ENCODE data around the gene ARHGEF16.

Gene ARHGEF16

DNA sequence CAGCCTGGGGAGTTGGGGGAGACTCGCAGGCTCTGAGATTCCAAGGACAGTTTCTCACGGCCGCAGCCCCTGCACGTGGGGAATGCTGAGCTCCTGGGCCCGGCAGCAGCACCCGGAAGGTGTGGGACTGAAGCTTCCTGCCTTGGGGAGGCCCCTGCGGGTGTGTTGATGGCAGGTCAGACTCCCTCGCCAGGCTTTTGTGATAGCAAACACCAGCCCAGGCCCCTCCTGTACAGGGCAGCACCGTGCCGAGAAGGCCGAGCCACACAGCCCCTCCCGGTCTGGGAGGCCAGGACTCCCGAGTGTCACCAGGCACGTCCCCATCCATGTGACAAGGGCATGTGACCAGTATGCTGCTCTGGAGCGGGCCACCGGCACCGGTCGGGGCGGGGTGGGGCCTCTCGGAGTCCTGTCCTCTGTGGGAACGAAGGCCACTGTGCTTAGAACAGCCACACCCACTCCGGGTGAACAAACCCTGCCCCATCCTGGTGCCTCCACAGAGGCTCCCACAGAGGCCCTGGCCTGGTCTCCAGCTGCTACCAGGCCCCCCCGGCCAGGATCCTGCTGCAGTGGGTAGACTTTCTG is 31.1 kb upstream of the ARHGEF16 start:
- DNase-seq (ENCODE audit: low read depth) = no peak
- H3K4me3 ChIP-seq (ENCODE audit: low read depth, low read length) = no peak overlapping the region
- TF ChIP-seq, protein P1, sequence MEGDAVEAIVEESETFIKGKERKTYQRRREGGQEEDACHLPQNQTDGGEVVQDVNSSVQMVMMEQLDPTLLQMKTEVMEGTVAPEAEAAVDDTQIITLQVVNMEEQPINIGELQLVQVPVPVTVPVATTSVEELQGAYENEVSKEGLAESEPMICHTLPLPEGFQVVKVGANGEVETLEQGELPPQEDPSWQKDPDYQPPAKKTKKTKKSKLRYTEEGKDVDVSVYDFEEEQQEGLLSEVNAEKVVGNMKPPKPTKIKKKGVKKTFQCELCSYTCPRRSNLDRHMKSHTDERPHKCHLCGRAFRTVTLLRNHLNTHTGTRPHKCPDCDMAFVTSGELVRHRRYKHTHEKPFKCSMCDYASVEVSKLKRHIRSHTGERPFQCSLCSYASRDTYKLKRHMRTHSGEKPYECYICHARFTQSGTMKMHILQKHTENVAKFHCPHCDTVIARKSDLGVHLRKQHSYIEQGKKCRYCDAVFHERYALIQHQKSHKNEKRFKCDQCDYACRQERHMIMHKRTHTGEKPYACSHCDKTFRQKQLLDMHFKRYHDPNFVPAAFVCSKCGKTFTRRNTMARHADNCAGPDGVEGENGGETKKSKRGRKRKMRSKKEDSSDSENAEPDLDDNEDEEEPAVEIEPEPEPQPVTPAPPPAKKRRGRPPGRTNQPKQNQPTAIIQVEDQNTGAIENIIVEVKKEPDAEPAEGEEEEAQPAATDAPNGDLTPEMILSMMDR (conservative IDR thresholded peaks at IDR 0.05; ENCODE audit: low read depth, low read length) = no peak

DNA sequence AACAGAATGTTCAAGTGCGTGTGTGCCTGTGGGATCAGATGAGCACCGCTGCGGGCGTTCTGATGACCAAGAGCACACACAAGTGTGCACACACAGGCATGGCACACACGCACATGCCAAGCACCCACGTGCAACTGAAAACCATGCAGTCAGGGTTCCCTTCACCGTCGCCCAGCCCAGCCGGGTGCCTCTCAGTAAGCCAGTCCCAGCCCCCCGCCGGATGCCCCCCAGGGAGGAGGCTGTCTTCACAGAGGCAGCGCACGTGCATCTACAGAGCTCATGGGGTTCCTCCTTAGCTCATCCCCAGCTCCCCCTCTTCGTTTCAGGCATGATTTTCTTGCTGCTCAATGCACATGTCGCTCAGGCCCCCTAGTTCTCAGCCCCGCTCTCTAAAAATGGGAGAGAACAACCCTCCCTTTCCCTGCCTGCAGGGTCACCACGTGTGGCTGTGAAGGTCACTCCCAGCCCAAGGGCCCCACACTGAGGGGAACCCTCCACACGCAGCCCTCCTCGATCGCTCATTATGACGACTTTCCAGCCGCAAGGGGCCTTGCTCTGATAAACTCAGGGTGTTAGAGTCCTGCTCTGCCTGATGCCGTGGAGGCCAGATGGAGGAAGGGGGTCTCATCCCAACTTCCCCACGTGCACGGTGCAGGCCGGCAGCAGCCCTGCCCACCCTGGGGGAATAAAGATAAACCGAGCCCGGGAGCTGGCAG is 30.4 kb upstream of the ARHGEF16 start:
- DNase-seq (ENCODE audit: low read depth) = no peak
- TF ChIP-seq, protein P1 (conservative IDR thresholded peaks at IDR 0.05; ENCODE audit: low read depth, low read length) = no peak
- no peak overlapping the region for H3K4me3 ChIP-seq (ENCODE audit: low read depth, low read length)

DNA sequence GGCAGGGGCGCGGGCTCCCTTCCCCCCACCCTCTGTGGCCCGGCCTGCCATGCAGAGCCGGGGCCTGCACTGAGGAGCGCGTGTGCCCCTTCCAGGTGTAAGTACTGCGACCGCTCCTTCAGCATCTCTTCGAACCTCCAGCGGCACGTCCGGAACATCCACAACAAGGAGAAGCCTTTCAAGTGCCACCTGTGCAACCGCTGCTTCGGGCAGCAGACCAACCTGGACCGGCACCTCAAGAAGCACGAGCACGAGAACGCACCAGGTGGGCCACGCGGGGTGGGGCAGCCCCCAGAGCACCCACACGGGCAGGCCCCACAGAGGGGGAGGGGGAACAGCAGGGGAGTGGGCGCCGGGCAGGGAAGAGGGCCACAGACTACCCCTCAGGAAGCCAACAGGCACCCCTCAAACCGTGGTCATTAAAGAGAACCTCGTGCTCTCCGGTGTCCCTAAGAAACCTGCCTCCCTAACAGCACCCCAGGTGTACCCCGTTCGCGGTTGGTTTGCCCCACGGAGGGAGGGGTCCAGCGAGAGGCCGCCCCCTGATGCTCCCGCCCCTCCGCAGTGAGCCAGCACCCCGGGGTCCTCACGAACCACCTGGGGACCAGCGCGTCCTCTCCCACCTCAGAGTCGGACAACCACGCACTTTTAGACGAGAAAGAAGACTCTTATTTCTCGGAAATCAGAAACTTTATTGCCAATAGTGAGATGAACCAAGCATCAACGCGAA is 28.8 kb upstream of the ARHGEF16 start:
- H3K4me3 ChIP-seq (ENCODE audit: low read depth, low read length) = no peak overlapping the region
- no peak for DNase-seq (ENCODE audit: low read depth)
- TF ChIP-seq, protein P1 (conservative IDR thresholded peaks at IDR 0.05; ENCODE audit: low read depth, low read length) = no peak

DNA sequence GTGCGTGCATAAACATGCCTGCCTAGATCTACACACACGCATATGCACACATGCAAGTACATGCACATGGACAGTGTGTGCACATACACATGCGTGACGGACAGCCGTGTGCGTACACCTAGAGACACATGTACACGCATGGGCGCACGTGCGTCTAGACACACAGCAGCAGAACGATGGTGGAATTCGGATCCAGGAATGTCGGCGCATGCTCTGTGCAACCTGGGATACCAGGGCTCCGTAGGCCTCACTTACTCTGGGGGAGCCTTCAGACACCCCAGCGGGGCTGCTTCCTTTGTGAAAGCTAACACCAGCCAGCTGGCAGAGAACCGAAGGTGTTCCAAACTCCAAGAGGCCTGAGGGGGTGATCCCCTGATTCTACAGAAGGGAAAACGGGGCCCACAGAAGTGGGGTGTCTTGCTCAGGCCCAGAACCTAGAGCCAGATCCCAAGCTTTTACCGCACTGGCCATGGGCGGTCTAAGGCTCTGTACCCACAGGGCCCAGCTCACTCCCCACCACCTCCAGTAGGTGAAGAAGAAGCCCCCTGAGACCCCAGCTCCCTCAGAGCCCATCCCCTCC is 27.4 kb upstream of the ARHGEF16 start:
- no peak overlapping the region for H3K4me3 ChIP-seq (ENCODE audit: low read depth, low read length)
- no peak for DNase-seq (ENCODE audit: low read depth)
- TF ChIP-seq, protein P1 (conservative IDR thresholded peaks at IDR 0.05; ENCODE audit: low read depth, low read length) = no peak

DNA sequence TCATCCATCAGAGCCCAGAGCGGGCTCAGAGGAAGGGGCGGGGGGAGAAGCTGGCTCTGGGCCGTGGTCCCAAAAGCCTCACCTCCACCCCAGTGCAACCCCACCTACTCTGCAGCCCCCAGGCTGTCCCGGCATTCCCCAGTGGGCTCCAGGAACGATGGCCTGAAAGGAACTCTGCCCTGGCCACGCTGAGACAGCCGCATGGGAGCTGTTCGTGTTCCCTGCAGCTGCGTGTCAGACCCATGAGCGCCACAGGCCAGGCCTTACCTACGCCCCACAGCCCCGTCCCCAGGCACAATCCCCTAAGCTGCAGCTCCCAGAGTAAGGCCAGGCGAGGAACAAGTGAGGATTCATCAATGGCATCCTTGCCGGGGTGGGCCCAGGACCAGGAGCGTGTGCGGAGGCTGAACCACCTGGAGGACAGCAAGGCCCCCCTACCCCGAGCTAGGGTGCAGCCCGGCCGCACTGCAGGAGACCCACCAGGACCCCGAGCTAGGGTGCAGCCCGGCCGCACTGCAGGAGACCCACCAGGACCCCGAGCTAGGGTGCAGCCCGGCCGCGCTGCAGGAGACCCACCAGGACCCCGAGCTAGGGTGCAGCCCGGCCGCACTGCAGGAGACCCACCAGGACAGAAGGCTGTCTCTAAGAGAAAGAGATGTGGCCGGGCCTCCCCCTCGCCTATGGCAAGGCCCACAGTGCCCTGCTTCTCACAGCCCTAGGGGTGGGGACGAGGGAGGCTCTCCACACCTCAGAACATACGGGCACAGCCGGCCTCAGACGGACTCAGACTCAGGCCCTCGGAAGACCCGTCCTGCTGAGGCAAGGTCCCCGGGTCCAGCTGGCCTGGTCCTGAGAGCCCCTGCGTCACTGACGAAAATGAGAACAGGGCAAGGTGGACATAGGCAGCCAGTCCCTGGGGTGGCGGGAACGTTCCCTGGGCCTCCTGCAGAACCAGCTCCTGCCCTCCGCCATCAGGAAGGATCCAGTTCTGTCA is 26.5 kb upstream of the ARHGEF16 start:
- TF ChIP-seq, protein P1 (conservative IDR thresholded peaks at IDR 0.05; ENCODE audit: low read depth, low read length) = no peak
- no peak overlapping the region for H3K4me3 ChIP-seq (ENCODE audit: low read depth, low read length)
- DNase-seq (ENCODE audit: low read depth) = no peak

DNA sequence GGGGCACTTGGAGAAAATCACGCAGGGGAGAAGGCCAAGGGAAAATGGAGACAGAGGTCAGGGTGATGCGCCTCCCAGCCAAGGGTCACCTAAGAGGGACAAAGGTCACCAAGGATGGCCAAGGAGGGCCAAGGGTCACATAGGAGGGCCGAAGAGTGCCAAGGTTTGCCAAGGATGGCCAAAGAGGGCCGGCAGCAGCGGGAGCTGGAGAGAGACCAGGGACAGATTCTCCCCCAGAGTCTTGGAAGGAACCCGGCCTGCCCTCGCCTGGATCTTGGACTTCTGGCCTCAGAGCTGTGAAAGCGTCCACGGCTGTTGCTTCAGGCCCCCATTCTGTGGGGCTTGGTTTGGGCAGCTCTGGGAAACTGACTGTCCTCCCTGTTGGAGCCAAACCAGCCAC is 25.6 kb upstream of the ARHGEF16 start:
- H3K4me3 ChIP-seq (ENCODE audit: low read depth, low read length) = no peak overlapping the region
- no peak for DNase-seq (ENCODE audit: low read depth)
- TF ChIP-seq, protein P1 (conservative IDR thresholded peaks at IDR 0.05; ENCODE audit: low read depth, low read length) = no peak

Data from choroid plexus epithelial cell (primary cell).